GM18858 (cell line): ENCODE results near the gene ERCC6L.
"Not testable (repeated sequence)": the region's sequence is repeated elsewhere in the genome, so short reads cannot be mapped to it uniquely, and the experiment has no call there.

ENCODE experiments used
- ATAC-seq: cut with Tn5 transposase; IDR thresholded peaks from one replicate; pipeline ENCODE4 v1.9.1; 2021; ENCODE audit not compliant: unreplicated experiment

ERCC6L gene

DNA sequence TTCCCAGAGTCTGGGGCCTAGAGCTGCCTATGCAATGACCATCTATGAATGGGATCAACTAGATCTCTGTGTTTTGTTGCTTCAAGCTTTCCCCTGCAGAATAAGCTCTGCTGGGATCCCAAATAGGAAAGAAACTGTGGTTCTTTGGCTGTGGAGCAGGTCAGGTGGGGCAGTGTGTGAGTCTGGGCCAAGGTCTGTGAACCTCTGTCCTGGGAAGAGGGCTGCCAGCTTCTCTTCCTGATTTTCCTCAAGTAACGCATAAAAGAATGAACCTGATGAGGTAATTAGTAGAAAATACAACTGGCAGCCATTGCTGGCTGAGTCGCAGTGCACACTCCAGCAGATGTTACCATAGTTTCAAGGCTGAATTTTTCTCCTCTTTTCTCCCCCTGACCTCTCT lies 61.8 kb downstream of the ERCC6L start:
- ATAC-seq = no peak

DNA sequence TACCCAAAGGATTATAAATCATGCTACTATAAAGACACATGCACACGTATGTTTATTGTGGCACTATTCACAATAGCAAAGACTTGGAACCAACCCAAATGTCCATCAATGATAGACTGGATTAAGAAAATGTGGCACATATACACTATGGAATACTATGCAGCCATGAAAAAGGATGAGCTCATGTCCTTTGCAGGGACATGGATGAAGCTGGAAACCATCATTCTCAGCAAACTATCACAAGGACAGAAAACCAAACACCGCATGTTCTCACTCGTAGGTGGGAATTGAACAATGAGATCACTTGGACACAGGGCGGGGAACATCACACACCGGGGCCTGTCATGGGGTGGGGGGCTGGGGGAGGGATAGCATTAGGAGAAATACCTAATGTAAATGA lies 62.5 kb downstream of the ERCC6L start:
- not testable (repeated sequence) for ATAC-seq

DNA sequence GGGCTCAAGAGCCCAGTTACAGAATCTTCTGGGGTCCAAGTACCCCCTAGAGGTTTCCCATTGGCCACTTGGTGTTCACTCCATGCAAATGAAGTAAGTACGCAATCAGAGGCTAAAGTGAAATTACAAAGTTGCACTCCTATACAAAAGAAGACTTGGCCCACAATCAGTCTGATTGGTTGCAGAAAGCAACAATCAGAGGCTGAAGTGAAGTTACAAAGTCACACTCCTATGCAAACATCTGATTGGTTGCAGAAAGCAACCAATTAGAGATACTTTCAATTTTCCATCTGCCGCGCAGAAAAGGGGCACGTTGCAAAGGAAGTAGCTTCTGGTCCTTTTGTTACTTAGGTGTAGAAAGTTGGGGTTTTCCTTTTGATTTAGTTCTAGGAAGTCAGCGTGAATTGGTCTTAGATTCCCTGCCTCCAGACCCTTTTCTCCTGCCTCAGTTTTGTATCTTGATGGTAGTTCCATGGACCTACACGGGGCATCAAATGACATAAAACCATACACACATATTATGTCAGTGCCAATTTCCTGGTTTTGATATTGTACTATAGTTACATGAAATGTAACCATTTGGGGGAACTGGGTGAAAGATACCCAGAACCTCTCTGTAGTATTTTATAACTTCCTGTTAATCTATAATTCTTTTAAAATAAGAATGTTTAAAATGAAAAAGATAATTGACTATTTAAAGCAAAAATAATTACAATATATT lies 69.7 kb downstream of the ERCC6L start:
- ATAC-seq = no peak

DNA sequence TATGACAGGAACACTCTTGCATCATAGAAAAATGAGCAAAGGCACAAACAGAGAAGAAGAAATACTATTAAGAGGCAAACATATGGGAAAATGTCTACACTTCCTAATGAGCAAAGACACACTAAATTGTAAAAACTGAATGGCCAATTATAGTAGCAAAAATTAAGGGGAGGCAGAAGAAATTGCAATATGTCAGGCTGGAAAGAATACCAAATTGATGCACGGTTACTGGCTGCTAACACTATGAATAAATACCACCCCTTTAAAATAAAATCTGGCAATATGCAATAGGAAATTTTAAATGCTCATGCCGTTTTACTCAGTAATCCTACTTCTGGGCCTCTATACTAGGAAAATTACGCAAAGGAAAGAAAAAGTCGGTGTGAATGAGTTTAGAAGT lies 73.3 kb downstream of the ERCC6L start:
- ATAC-seq = no peak

DNA sequence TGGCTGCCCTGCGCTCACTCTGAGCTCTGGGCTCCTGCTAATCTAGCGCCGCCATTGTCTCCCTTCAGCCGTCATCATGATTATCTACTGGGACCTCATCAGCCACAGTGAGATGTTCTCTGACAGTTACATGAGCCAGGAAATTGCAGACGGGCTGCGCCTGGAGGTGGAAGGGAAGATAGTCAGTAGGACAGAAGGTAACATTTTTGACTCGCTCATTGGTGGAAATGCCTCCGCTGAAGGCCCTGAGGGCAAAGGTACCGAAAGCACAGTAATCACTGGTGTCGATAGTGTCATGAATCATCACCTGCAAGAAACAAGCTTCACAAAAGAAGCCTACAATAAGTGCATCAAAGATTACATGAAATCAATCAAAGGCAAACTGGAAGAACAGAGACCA lies 79.1 kb downstream of the ERCC6L start:
- no peak for ATAC-seq

DNA sequence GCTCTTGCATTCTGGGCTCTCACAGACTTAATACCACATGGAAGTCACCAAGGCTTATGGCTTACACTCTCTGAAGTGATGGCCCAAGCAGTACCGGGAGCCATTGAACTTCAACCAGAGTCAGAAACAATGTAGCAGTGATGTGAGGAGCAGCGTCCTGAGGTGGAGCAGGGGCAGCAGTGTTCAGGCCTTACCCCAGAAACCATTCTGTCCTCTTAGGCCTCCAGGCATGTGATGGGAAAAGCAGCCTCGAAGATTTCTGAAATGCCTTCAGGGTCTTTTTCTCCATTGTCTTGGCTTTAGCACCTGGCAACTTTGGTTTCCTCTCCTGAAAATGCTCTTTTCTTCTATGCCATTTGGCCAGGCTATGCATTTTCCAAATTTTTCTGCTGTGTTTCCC lies 80.1 kb downstream of the ERCC6L start:
- no peak for ATAC-seq
